ENCODE data around the gene AJM1. TPM values are rescaled to one million over a fixed set of nuclear protein-coding genes. Genes with fewer than 3 reads are reported as not detected.

Gene AJM1
- total and polyA plus RNA-seq, 2 donors (not counting 1 experiment from before 2014, with no cell fraction given) = 0.19 to 1.7 TPM

DNA sequence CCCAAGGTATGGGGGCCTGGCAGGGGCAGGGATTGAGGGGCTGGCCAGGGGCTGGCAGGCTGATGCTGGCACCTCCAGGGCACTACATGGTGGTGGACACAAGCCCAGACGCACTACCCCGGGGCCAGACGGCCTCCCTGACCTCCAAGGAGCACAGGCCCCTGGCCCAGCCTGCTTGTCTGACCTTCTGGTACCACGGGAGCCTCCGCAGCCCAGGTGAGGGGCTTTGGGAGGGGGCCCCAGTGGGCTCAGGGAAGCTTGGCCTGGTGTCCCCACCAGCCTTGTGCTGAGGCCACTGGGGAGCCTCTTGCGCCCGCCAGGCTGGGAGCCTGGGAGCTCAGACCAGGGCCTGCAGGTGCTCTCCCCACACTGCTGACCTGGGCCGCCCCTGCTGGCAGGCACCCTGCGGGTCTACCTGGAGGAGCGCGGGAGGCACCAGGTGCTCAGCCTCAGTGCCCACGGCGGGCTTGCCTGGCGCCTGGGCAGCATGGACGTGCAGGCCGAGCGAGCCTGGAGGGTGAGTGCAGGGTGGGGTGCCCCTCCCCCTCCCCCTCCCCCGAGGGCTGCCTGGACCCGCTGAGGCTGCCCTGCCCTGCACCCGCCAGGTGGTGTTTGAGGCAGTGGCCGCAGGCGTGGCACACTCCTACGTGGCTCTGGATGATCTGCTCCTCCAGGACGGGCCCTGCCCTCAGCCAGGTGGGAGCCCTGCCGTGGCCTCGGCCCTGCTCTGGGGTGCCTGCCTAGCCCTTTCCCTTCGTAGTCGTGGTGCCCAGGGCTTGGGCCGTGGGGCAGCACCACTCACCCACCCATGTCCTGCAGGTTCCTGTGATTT is 15.5 kb downstream of the AJM1 start:
- H3K4me2 ChIP-seq (ENCODE audit: extremely low read depth, insufficient read depth, low read length) = no peak overlapping the region
- no peaks in the 10 kb centered on the region for H3K79me2 ChIP-seq (ENCODE audit: control insufficient read depth, insufficient read depth, low read length)
- no peaks in the 10 kb centered on the region for H3K27me3 ChIP-seq (ENCODE audit: control insufficient read depth, insufficient read depth, low read length)
- H4K20me1 ChIP-seq (ENCODE audit: control insufficient read depth, extremely low read depth, insufficient read depth, low read length) = no peaks in the 10 kb centered on the region
- no peak for DNase-seq (ENCODE audit: low read depth in 2 of 2)
- no peak overlapping the region for H3K4me3 ChIP-seq (replicated peaks in 1 of 4; ENCODE audit: control extremely low read depth in 1 of 4, insufficient read depth in 1 of 4, low read depth in 3 of 4, low read length in 4 of 4)
- H3K9me3 ChIP-seq (ENCODE audit: control insufficient read depth, insufficient read depth, low read depth, low read length) = no peaks in the 10 kb centered on the region
- H2AFZ ChIP-seq (ENCODE audit: low read length) = no peak overlapping the region
- peaks cover 2% of the 10 kb centered on the region for H3K4me1 ChIP-seq (ENCODE audit: control insufficient read depth, extremely low read depth, insufficient read depth, low read length)
- TF ChIP-seq, protein P1, sequence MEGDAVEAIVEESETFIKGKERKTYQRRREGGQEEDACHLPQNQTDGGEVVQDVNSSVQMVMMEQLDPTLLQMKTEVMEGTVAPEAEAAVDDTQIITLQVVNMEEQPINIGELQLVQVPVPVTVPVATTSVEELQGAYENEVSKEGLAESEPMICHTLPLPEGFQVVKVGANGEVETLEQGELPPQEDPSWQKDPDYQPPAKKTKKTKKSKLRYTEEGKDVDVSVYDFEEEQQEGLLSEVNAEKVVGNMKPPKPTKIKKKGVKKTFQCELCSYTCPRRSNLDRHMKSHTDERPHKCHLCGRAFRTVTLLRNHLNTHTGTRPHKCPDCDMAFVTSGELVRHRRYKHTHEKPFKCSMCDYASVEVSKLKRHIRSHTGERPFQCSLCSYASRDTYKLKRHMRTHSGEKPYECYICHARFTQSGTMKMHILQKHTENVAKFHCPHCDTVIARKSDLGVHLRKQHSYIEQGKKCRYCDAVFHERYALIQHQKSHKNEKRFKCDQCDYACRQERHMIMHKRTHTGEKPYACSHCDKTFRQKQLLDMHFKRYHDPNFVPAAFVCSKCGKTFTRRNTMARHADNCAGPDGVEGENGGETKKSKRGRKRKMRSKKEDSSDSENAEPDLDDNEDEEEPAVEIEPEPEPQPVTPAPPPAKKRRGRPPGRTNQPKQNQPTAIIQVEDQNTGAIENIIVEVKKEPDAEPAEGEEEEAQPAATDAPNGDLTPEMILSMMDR (conservative IDR thresholded peaks at IDR 0.05 in 1 of 2, IDR thresholded peaks at IDR 0.05 in 1 of 2; ENCODE audit: low read depth in 1 of 2, low read length in 2 of 2) = no peak
- TF ChIP-seq EZH2 (IDR thresholded peaks at IDR 0.05; ENCODE audit: low read length, missing control alignments) = no peak
- H3K27ac ChIP-seq (ENCODE audit: insufficient read depth, low read length) = no peak overlapping the region
- peaks cover 22% of the 10 kb centered on the region for H3K36me3 ChIP-seq (ENCODE audit: control insufficient read depth, insufficient read depth, low read length)
- no peak overlapping the region for H3K9ac ChIP-seq (ENCODE audit: insufficient read depth, low read length)

DNA sequence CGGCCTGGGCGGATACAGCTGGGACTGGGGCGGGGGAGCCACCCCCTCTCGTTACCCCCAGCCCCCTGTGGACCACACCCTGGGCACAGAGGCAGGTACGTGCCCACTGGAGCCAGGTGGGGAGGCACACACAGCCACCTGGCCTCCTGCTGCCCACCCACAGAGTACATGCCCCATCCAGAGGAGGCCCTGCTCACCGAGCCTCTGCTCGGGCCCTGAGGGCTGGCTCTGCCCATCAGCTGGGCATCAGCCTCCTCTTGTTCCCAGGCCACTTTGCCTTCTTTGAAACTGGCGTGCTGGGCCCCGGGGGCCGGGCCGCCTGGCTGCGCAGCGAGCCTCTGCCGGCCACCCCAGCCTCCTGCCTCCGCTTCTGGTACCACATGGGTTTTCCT is 16.2 kb downstream of the AJM1 start:
- Histone ChIP-seq H3K27ac (ENCODE audit: insufficient read depth, low read length) (no peak overlapping the region), H3K9ac (ENCODE audit: insufficient read depth, low read length) (no peak overlapping the region), H3K36me3 (ENCODE audit: control insufficient read depth, insufficient read depth, low read length) (peaks cover 25% of the 10 kb centered on the region), H2AFZ (ENCODE audit: low read length) (no peak overlapping the region), H3K9me3 (ENCODE audit: control insufficient read depth, insufficient read depth, low read depth, low read length) (no peaks in the 10 kb centered on the region), H3K4me1 (ENCODE audit: control insufficient read depth, extremely low read depth, insufficient read depth, low read length) (peaks cover 2% of the 10 kb centered on the region), H3K4me2 (ENCODE audit: extremely low read depth, insufficient read depth, low read length) (no peak overlapping the region), H4K20me1 (ENCODE audit: control insufficient read depth, extremely low read depth, insufficient read depth, low read length) (no peaks in the 10 kb centered on the region), H3K79me2 (ENCODE audit: control insufficient read depth, insufficient read depth, low read length) (peaks cover 1% of the 10 kb centered on the region), H3K27me3 (ENCODE audit: control insufficient read depth, insufficient read depth, low read length) (no peaks in the 10 kb centered on the region), H3K4me3 (replicated peaks in 1 of 4; ENCODE audit: control extremely low read depth in 1 of 4, insufficient read depth in 1 of 4, low read depth in 3 of 4, low read length in 4 of 4) (no peak overlapping the region)
- DNase-seq (ENCODE audit: low read depth in 2 of 2) = no peak
- no peak for TF ChIP-seq EZH2 (IDR thresholded peaks at IDR 0.05; ENCODE audit: low read length, missing control alignments)
- TF ChIP-seq, protein P1 (conservative IDR thresholded peaks at IDR 0.05 in 1 of 2, IDR thresholded peaks at IDR 0.05 in 1 of 2; ENCODE audit: low read depth in 1 of 2, low read length in 2 of 2) = no peak

DNA sequence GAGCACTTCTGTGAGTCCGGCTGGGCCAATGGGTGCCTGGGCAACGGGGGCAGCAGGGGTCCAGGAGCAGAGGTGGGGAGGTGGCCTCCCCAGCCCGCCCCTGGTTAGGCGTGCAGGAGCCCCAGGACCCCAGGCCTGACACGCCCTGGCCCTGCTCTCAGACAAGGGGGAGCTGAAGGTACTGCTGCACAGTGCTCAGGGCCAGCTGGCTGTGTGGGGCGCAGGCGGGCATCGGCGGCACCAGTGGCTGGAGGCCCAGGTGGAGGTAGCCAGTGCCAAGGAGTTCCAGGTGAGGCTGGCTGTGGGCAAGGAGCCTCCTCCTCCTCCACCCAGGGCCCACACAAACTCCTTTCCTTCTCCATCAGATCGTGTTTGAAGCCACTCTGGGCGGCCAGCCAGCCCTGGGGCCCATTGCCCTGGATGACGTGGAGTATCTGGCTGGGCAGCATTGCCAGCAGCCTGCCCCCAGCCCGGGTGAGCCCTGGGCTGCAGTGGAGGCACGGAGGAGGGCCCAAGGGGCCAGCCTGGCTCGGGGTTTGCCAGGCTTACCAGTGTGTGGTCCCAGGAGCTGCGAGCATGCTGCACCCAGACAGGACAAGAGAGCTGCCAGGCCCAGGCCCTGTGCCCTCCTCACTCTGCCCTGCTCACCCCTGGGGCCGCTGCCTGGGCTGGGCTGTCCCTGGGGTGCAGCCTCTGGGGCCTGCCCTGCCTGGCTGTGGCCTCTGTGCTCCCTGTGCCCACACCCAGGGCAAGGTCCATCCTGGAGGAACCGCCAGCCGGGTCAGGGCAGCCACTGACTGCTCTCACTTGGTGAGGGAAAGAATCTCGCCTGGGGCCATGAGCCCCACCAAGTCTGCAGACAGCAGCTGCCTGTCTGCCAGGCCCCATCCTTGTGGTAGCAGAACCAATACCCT is 16.8 kb downstream of the AJM1 start:
- H3K4me1 ChIP-seq (ENCODE audit: control insufficient read depth, extremely low read depth, insufficient read depth, low read length) = peaks cover 2% of the 10 kb centered on the region
- H3K27me3 ChIP-seq (ENCODE audit: control insufficient read depth, insufficient read depth, low read length) = no peaks in the 10 kb centered on the region
- TF ChIP-seq EZH2 (IDR thresholded peaks at IDR 0.05; ENCODE audit: low read length, missing control alignments) = no peak
- TF ChIP-seq, protein P1 (conservative IDR thresholded peaks at IDR 0.05 in 1 of 2, IDR thresholded peaks at IDR 0.05 in 1 of 2; ENCODE audit: low read depth in 1 of 2, low read length in 2 of 2) = no peak
- H3K4me3 ChIP-seq (replicated peaks in 1 of 4; ENCODE audit: control extremely low read depth in 1 of 4, insufficient read depth in 1 of 4, low read depth in 3 of 4, low read length in 4 of 4) = no peak overlapping the region
- H3K36me3 ChIP-seq (ENCODE audit: control insufficient read depth, insufficient read depth, low read length) = peaks cover 26% of the 10 kb centered on the region
- peak; percentile 45 to 57 for DNase-seq (ENCODE audit: low read depth in 2 of 2)
- no peak overlapping the region for H3K27ac ChIP-seq (ENCODE audit: insufficient read depth, low read length)
- H3K79me2 ChIP-seq (ENCODE audit: control insufficient read depth, insufficient read depth, low read length) = peaks cover 2% of the 10 kb centered on the region
- no peaks in the 10 kb centered on the region for H3K9me3 ChIP-seq (ENCODE audit: control insufficient read depth, insufficient read depth, low read depth, low read length)
- H3K9ac ChIP-seq (ENCODE audit: insufficient read depth, low read length) = no peak overlapping the region
- no peak overlapping the region for H2AFZ ChIP-seq (ENCODE audit: low read length)
- no peak overlapping the region for H3K4me2 ChIP-seq (ENCODE audit: extremely low read depth, insufficient read depth, low read length)
- no peaks in the 10 kb centered on the region for H4K20me1 ChIP-seq (ENCODE audit: control insufficient read depth, extremely low read depth, insufficient read depth, low read length)
